ENCODE measurements around the gene CRYBG2. TPM values are rescaled to one million over a fixed set of nuclear protein-coding genes. Genes with fewer than 3 reads are reported as not detected.

Gene CRYBG2
- total RNA-seq, 1 donor from 2014 or later = 0.98 TPM

DNA sequence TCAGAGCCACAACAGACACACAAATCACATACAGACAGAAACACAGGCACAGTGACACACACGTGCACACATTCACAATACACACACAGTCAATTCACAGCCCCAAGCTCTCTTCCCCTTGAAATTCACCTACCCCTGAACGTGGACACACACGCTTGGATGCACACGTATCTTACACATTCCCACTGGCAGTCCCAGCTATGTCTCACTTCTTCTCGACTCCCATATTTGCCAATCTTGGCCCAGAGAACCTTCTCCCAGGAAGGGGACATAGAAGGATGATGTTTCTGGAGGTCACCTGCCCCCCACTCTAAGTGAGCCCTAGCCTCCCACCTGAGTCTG is 1.6 kb downstream of the CRYBG2 start:
- H3K9me3 Mint-ChIP-seq = no peaks in the 10 kb centered on the region
- DNase-seq (ENCODE audit: low spot score) = no peak
- intact Hi-C loops (cut with micrococcal nuclease) = no loop called here
- no peak overlapping the region for H3K27ac Mint-ChIP-seq
- no peaks in the 10 kb centered on the region for H3K36me3 Mint-ChIP-seq (ENCODE audit: low read depth)
- no peak overlapping the region for H3K4me3 Mint-ChIP-seq (ENCODE audit: low read depth)
- H3K4me1 Mint-ChIP-seq (ENCODE audit: low read depth) = peaks cover 6% of the 10 kb centered on the region
- peaks cover 3% of the 10 kb centered on the region for H3K27me3 Mint-ChIP-seq (ENCODE audit: low read depth)

DNA sequence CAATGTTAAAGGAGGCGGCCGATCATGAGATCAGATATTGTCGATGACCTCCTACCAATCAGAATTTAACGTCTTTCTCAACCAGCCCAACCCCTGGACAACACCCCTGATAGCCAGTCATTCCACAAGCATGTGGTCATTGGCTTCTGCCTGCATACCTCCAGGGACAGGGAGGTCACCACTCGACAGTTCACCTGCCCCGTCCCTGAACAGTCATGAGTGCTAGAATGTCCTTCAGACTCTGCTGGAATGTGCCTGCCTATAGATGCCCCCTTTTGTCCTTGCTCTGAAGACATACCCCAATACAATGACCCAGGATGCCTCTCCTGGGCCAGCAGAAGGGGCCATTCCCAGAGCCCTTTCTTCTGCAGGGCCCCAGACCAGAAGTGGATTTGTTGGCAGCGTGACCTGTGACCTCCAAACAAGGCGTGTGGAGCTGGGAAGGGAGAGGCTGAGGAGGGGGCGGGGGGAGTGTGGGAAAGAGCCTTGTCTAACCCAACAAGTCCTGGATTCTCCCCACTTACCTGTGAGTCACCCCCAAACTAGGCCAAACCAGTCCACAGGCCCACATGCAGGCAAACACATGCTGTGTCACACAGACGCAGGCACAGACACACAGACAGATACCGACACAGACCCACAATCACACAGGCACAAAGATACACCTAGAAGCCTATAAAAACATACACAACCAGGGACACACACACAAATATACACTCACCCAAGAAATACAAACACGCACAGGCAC is 2.2 kb downstream of the CRYBG2 start:
- H3K9me3 Mint-ChIP-seq = no peaks in the 10 kb centered on the region
- intact Hi-C loops (cut with micrococcal nuclease) = no loop called here
- H3K4me3 Mint-ChIP-seq (ENCODE audit: low read depth) = no peak overlapping the region
- H3K27ac Mint-ChIP-seq = no peak overlapping the region
- peaks cover 4% of the 10 kb centered on the region for H3K4me1 Mint-ChIP-seq (ENCODE audit: low read depth)
- DNase-seq (ENCODE audit: low spot score) = no peak
- H3K36me3 Mint-ChIP-seq (ENCODE audit: low read depth) = no peaks in the 10 kb centered on the region
- peaks cover 3% of the 10 kb centered on the region for H3K27me3 Mint-ChIP-seq (ENCODE audit: low read depth)

DNA sequence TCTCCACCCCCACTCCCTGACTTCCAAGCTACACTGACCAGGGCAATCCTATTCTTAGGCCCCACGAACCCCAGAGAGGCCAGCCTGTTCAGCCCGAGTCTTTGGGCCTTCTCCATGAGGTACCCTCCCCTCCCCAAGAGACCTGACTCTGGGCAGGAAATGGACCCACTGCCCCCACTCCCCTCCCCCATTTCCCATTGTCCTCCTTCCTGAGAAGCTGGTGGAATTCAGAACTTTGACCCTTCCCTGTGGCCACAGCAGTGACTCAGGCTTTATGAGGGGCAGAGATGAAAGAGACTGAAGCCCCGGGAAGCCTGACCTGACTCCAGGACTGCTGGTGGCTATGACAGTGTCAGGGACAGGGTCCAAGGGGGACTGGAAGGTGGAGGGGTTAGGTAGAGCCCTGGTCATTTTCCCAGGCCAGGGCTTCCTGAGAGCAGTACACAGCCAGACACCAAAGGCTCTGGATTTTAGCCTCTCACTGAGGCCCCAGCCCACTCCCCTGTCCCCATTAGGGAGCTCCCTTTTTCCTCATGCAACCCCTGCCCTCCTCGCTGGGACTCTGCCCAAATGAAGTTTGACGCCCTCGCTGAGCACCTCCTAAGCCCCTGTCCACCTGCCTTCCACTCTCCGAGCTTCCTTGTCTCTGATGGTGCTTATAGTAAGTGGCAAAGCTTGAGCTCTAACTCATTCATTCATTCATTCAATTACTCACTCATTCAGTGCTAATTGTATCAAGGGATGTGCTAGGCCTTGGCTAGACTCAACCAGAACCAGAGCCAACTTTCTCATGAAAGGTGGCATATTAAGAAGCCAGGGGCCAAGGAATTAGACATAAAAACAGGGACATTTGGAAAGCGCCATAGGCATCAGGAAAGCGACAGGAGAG is 3.0 kb downstream of the CRYBG2 start:
- Mint-ChIP-seq H3K27me3 (ENCODE audit: low read depth) (peaks cover 3% of the 10 kb centered on the region), H3K4me1 (ENCODE audit: low read depth) (peaks cover 4% of the 10 kb centered on the region), H3K9me3 (no peaks in the 10 kb centered on the region), H3K27ac (no peak overlapping the region), H3K36me3 (ENCODE audit: low read depth) (no peaks in the 10 kb centered on the region), H3K4me3 (ENCODE audit: low read depth) (no peak overlapping the region)
- intact Hi-C loops (cut with micrococcal nuclease) = no loop called here
- DNase-seq (ENCODE audit: low spot score) = no peak

DNA sequence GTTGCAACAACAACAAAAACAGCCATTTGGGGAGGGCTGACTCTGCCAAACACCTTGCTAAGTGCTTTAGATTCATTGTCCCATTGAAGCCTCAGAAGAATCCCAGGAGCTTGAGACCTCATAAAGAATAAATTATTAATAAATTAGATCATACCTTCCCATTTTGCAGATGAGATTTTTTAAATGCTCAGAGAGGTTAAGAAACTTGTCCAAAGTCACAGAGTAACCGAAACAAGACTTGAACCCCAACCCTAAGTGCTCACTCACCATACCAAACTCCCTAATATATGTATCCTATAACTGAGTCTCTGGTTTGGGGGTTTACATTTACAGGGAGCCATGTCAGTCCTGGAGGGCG is 3.6 kb downstream of the CRYBG2 start:
- Mint-ChIP-seq H3K4me3 (ENCODE audit: low read depth) (no peak overlapping the region), H3K9me3 (no peaks in the 10 kb centered on the region), H3K36me3 (ENCODE audit: low read depth) (no peaks in the 10 kb centered on the region), H3K4me1 (ENCODE audit: low read depth) (no peaks in the 10 kb centered on the region), H3K27me3 (ENCODE audit: low read depth) (no peaks in the 10 kb centered on the region), H3K27ac (no peak overlapping the region)
- intact Hi-C loops (cut with micrococcal nuclease) = no loop called here
- no peak for DNase-seq (ENCODE audit: low spot score)

DNA sequence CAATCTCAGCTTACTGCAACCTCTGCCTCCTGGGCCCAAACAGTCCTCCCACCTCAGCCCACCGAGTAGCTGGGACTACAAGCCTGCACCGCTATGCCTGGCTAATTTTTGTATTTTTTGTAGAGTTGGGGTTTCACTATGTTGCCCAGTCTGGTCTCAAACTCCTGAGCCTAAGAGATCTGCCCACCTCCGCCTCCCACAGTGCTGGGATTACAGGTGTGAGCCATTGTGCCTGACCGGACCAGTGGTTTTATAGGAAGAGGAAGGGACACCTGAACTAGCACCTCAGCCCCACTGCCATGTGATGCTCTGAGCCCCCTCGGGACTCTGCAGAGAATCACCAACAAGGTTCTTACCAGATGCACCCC is 4.1 kb downstream of the CRYBG2 start:
- H3K27ac Mint-ChIP-seq = no peak overlapping the region
- intact Hi-C loops (cut with micrococcal nuclease) = no loop called here
- H3K9me3 Mint-ChIP-seq = no peaks in the 10 kb centered on the region
- no peak for DNase-seq (ENCODE audit: low spot score)
- no peaks in the 10 kb centered on the region for H3K27me3 Mint-ChIP-seq (ENCODE audit: low read depth)
- H3K4me1 Mint-ChIP-seq (ENCODE audit: low read depth) = no peaks in the 10 kb centered on the region
- H3K36me3 Mint-ChIP-seq (ENCODE audit: low read depth) = no peaks in the 10 kb centered on the region
- no peak overlapping the region for H3K4me3 Mint-ChIP-seq (ENCODE audit: low read depth)

DNA sequence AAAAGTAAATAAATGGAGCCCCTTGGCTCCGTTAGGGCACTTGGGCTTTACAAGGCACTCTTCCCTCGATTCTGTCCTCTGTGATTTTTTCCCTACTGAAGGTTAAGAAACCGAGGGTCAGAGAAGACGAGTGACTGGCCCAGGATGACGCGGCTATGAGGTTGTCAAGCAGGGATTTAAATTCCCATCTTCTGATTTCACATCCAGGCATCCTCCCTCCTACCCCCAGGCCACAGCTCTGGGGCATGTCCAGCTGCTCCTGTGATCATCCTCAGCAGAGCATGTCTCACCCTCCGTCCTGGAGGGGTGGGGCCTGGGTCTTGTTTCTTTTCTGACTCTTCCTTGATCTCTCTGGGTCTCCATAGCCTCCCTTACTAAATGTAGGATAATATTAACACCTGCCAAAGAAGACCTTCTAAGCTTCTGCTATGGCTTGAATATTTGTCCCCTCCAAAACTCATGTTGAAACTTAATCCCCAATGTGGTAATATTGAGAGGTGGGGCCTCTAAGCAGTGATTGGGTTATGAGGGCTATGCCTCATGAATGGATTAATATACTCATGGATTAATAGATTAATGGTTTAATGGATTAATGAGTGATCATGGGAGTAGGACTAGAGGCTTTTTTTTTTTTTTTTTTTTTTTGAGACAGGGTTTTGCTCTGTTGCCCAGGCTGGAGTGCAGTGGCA is 4.6 kb downstream of the CRYBG2 start:
- Mint-ChIP-seq H3K4me1 (ENCODE audit: low read depth) (no peaks in the 10 kb centered on the region), H3K27ac (no peak overlapping the region), H3K36me3 (ENCODE audit: low read depth) (no peaks in the 10 kb centered on the region), H3K4me3 (ENCODE audit: low read depth) (no peak overlapping the region), H3K27me3 (ENCODE audit: low read depth) (no peaks in the 10 kb centered on the region), H3K9me3 (no peaks in the 10 kb centered on the region)
- intact Hi-C loops (cut with micrococcal nuclease) = no loop called here
- no peak for DNase-seq (ENCODE audit: low spot score)

DNA sequence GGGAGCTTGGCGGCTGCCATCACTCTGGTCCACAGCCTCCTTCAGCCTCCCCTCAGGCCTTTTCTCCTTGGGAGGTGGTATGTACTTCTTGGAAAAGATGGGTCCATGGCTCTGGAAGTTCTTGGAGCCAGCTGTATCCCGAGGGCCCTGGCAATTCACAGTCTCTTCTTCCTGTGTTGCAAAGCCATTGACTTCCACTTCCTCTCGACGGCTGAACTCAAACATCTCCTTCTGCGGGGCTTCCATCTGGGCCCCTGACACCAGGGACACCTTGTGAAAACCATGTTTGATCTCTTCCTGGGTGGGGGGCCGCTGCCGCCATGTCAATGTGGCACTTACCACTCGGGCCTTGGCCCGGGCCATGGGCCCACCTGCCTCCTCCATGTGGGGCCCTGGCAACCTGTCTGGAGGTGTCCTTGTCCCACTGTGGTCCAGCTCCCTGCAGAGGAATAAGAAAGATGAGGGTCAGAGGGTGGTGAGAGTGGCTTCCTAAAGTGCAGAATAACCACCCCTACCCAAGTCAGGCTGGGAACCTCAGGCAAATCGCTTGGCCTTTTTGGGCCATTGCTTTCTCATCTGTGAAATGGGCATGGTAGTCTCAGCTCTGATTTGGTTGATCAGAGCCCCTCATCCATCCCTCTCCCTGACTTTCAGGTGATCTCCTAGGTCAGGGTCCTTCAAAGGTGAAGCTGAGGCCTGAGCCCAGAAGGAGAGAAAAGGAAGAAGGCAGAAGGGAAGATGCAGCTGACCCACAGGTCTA is 7.5 kb downstream of the CRYBG2 start:
- Mint-ChIP-seq H3K4me3 (ENCODE audit: low read depth) (no peak overlapping the region), H3K4me1 (ENCODE audit: low read depth) (no peaks in the 10 kb centered on the region), H3K36me3 (ENCODE audit: low read depth) (no peaks in the 10 kb centered on the region), H3K9me3 (no peaks in the 10 kb centered on the region), H3K27ac (no peak overlapping the region), H3K27me3 (ENCODE audit: low read depth) (peaks cover 7% of the 10 kb centered on the region)
- intact Hi-C loops (cut with micrococcal nuclease) = no loop called here
- DNase-seq (ENCODE audit: low spot score) = no peak

DNA sequence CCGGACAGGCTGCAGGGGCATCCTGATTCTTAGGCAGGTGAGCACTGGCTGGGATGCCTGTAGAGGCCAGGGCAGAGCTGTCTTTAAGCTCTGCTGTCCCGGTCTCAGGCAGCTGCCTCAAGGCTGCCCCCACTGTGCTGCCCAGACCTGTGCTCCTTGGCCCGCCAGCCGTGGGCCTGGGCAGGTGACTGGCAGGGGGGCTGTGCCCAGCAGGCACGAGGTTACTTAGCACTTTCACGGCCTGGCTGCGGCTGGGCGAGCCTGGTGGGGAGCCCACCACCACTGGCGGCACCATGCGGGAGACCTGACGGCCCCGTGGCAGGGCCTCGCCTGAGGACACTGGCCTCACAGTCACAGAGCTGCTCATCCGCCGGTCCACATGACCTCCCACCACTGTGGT is 8.2 kb downstream of the CRYBG2 start:
- Mint-ChIP-seq H3K36me3 (ENCODE audit: low read depth) (no peaks in the 10 kb centered on the region), H3K4me1 (ENCODE audit: low read depth) (no peaks in the 10 kb centered on the region), H3K4me3 (ENCODE audit: low read depth) (no peak overlapping the region), H3K27ac (no peak overlapping the region), H3K9me3 (no peaks in the 10 kb centered on the region), H3K27me3 (ENCODE audit: low read depth) (peaks cover 7% of the 10 kb centered on the region)
- no peak for DNase-seq (ENCODE audit: low spot score)
- intact Hi-C loops (cut with micrococcal nuclease) = no loop called here

DNA sequence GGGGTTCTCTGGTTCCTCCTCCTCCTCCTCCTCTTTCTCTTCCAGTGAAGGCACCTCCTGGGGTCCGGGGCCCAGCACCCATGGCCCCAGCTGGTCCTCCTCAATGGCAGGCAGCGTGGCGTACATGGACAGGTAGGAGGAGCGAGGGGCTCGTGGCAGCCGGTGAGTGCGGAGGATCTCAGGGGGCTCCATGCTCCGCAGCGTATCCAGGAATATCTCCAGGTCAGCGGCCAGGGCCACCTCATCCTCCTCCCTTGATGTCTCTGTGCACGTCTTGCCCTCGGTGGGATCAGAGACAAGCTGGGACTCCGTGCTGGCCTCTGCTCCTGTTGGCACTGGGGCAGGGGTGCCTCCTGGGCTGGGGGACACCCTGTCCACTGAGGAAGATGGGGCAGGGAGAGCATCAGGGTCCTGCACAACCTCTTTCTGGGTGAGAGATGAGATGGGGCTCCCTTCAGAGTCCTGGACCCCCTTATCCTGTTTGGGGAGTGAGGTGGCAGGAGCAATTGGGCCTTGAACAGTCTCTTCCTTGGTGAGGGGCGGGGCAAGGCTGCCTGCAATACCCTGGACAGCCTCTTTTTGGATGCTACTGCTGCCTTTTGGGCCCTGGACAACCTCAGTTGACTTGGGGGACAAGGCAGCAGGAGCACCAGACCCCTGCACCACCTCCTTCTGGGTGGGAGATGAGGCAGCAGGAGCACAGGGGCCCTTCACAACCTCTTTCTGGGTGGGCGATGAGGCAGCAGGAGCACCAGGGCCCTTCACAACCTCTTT is 9.6 kb downstream of the CRYBG2 start:
- Mint-ChIP-seq H3K9me3 (no peaks in the 10 kb centered on the region), H3K27ac (no peak overlapping the region), H3K36me3 (ENCODE audit: low read depth) (no peaks in the 10 kb centered on the region), H3K4me1 (ENCODE audit: low read depth) (no peaks in the 10 kb centered on the region), H3K4me3 (ENCODE audit: low read depth) (no peak overlapping the region), H3K27me3 (ENCODE audit: low read depth) (peaks cover 7% of the 10 kb centered on the region)
- intact Hi-C loops (cut with micrococcal nuclease) = no loop called here
- no peak for DNase-seq (ENCODE audit: low spot score)

DNA sequence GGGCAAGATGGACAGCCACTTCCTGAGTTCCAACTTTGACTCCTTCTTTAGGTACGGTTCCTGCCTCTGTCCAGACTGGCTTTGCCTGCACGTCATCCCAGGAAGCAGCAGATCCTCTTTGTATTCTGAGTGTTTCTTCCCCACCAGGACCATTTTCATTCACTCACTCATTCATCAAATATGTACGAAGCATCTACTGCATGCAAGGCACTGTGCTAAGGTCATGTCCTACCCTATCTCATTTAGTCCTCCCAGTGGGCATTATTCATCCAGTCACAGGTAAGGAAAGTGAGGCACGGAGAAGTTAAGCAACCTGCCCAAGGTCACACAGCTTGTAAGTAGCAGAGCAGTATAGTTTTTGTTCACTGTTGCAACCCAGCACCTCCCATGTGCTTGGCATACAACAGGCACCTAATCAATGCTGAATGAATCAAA is 13.9 kb downstream of the CRYBG2 start:
- H3K4me1 Mint-ChIP-seq (ENCODE audit: low read depth) = peaks cover 5% of the 10 kb centered on the region
- no peaks in the 10 kb centered on the region for H3K9me3 Mint-ChIP-seq
- H3K27me3 Mint-ChIP-seq (ENCODE audit: low read depth) = peaks cover 14% of the 10 kb centered on the region
- no peak for DNase-seq (ENCODE audit: low spot score)
- intact Hi-C loops (cut with micrococcal nuclease) = no loop called here
- H3K4me3 Mint-ChIP-seq (ENCODE audit: low read depth) = no peak overlapping the region
- H3K27ac Mint-ChIP-seq = no peak overlapping the region
- H3K36me3 Mint-ChIP-seq (ENCODE audit: low read depth) = no peaks in the 10 kb centered on the region

DNA sequence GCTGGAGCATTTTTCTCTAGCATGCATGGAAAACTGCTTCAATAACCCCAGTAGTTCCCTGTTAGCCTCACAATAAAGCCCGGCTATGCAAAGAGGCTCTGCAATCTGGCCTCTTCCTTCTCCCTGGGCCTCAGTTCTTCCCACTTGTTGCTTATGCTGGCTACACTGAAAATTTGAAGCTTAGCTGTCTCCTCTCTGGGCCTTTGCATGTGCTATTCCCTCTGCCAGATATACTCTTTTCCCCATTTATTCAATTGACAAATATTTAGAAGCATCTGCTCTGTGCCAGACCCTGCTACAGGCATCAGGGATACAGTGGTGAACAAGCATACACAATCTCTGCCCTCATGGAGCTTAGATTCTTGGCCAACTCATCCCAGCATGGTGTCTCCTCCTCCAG is 15.3 kb downstream of the CRYBG2 start:
- no peaks in the 10 kb centered on the region for H3K9me3 Mint-ChIP-seq
- peaks cover 19% of the 10 kb centered on the region for H3K27me3 Mint-ChIP-seq (ENCODE audit: low read depth)
- intact Hi-C loops (cut with micrococcal nuclease) = no loop called here
- DNase-seq (ENCODE audit: low spot score) = no peak
- H3K4me1 Mint-ChIP-seq (ENCODE audit: low read depth) = peaks cover 5% of the 10 kb centered on the region
- no peak overlapping the region for H3K27ac Mint-ChIP-seq
- H3K36me3 Mint-ChIP-seq (ENCODE audit: low read depth) = no peaks in the 10 kb centered on the region
- H3K4me3 Mint-ChIP-seq (ENCODE audit: low read depth) = no peak overlapping the region

DNA sequence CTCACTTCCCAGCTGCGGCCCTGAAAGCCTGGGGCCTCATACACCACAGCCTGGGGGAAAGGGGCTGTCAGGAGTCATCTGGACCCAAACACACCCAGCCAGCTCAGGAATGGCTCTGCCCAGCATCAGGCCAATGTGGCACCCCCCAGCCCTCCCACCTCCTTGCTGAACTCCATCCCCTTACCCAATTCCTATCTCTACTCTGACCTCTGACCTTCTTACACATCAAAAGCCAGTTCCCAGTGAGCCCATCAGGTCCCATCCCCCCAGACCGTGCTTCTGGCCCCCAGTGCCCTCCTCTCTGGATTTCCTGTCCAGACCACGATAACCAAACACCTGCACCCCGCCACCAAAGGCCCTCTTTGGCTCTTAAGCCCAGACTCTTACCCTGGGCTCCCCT is 16.3 kb downstream of the CRYBG2 start:
- Mint-ChIP-seq H3K4me3 (ENCODE audit: low read depth) (peak overlapping the region; percentile 26), H3K27me3 (ENCODE audit: low read depth) (peaks cover 18% of the 10 kb centered on the region), H3K9me3 (no peaks in the 10 kb centered on the region), H3K27ac (no peak overlapping the region), H3K4me1 (ENCODE audit: low read depth) (peaks cover 5% of the 10 kb centered on the region), H3K36me3 (ENCODE audit: low read depth) (no peaks in the 10 kb centered on the region)
- intact Hi-C loops (cut with micrococcal nuclease) = no loop called here
- no peak for DNase-seq (ENCODE audit: low spot score)
